SH-SY5Y (cell line): ENCODE results near the gene DGLUCY.

Experiments used
- GATA2 ChIP-seq: IDR thresholded peaks from 2 replicates; pipeline ENCODE4 v1.6.1; 2011; ENCODE audit warnings: mild to moderate bottlenecking, low read depth, low read length
- GATA3 ChIP-seq: IDR thresholded peaks from 2 replicates; pipeline ENCODE4 v1.6.1; 2011; ENCODE audit warnings: low read depth, mild to moderate bottlenecking, low read length, moderate library complexity

- TF ChIP-seq GATA2, result no peak
- no peak for TF ChIP-seq GATA3
These were observed 15.3 kb upstream of the DGLUCY start for GRCh38 chr14:91098591-91098990.
